Testis (tissue), 2 donors: ENCODE results near the gene CFAP65.

ENCODE experiments used
- POLR2A ChIP-seq: fragments of 450-650 bp; IDR thresholded peaks from one replicate; pipeline ENCODE4 v1.6.1; 2017; ENCODE audit warnings: antibody characterized with exemption, mild to moderate bottlenecking, moderate library complexity
- TF ChIP-seq, protein P1 (sequence below), 3 experiments: fragments of 450-650 bp in 2 of 3; fragments of 200-600 bp in 1 of 3; sonication (generic) in 1 of 3; IDR thresholded peaks; one replicate each; pipeline ENCODE4 v1.5.1; 2016 to 2019; ENCODE audit warnings: antibody characterized with exemption in 3 of 3, mild to moderate bottlenecking in 2 of 3, moderate library complexity in 1 of 3

GRCh38 chr2:219071131-219071816, 30.0 kb upstream of the CFAP65 start:
- TF ChIP-seq POLR2A, result no peak
- TF ChIP-seq, protein P1, sequence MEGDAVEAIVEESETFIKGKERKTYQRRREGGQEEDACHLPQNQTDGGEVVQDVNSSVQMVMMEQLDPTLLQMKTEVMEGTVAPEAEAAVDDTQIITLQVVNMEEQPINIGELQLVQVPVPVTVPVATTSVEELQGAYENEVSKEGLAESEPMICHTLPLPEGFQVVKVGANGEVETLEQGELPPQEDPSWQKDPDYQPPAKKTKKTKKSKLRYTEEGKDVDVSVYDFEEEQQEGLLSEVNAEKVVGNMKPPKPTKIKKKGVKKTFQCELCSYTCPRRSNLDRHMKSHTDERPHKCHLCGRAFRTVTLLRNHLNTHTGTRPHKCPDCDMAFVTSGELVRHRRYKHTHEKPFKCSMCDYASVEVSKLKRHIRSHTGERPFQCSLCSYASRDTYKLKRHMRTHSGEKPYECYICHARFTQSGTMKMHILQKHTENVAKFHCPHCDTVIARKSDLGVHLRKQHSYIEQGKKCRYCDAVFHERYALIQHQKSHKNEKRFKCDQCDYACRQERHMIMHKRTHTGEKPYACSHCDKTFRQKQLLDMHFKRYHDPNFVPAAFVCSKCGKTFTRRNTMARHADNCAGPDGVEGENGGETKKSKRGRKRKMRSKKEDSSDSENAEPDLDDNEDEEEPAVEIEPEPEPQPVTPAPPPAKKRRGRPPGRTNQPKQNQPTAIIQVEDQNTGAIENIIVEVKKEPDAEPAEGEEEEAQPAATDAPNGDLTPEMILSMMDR (IDR thresholded peaks at IDR 0.05), result no peak
